Activated CD4-positive, alpha-beta T cell treated with anti-CD3 and anti-CD28 coated beads, Interleukin-2, amount 10 ng/mL, durations not matched to agents 7 days and 5 days (primary cell): ENCODE results near the gene GPC6. TPM values are rescaled to one million over a fixed set of nuclear protein-coding genes. Genes with fewer than 3 reads are reported as not detected.

Experiments
- CTCF ChIA-PET: fragments of 350-600 bp; sonication (Branson Sonifier 250); formaldehyde crosslinking; loops from one replicate; lab custom pipeline; 2021; ENCODE audit warnings: antibody characterized with exemption; lab: Charles Lee
- POLR2A ChIA-PET: fragments of 350-600 bp; sonication (Branson Sonifier 250); formaldehyde crosslinking; loops from one replicate; lab custom pipeline; 2021; ENCODE audit warnings: antibody characterized with exemption; lab: Charles Lee
- DNase-seq: peaks from one replicate; pipeline ENCODE4 v3.0.0-alpha.2; 2020
- H3K27ac Mint-ChIP-seq: one replicate; pipeline ENCODE4 v1.8.0; 2021; ENCODE audit warnings: mild to moderate bottlenecking, moderate library complexity, mixed read lengths
- H3K27me3 Mint-ChIP-seq: one replicate; pipeline ENCODE4 v1.8.0; 2021; ENCODE audit warnings: mixed read lengths
- H3K36me3 Mint-ChIP-seq: one replicate; pipeline ENCODE4 v1.8.0; 2021; ENCODE audit warnings: low read depth, mixed read lengths
- H3K4me1 Mint-ChIP-seq: one replicate; pipeline ENCODE4 v1.8.0; 2021; ENCODE audit warnings: mixed read lengths
- H3K4me3 Mint-ChIP-seq: one replicate; pipeline ENCODE4 v1.8.0; 2021; ENCODE audit warnings: mild to moderate bottlenecking, moderate library complexity, mixed read lengths
- H3K9me3 Mint-ChIP-seq: one replicate; pipeline ENCODE4 v1.8.0; 2021; ENCODE audit warnings: mixed read lengths
- total RNA-seq, 2 experiments: library from RNA; stranded (reverse); gene quantifications; one replicate each; pipeline ENCODE4 v1.2.3, GENCODE V29; 2021

GPC6 gene
- total RNA-seq, 2 experiments from 2014 or later = not detected

DNA sequence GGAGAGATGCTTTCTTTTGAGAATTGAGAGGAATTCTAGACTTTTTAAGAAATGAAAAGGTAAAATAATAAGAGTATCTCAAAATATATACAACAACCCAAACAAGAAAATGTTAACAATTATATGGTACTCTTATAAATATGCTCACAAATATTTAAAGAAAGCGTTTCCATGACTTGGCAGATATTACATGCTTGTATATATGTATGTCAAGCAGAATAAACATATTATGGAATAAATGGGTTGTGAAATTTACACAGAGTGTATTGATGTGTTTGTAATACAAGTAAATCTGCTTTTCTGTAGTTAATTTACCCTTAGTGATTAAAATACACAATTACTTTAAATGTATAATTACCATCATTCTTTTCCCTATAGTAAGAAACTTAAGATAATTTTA is 65.8 kb downstream of the GPC6 start:
- POLR2A ChIA-PET = no interaction called here
- H3K27ac Mint-ChIP-seq = no peak overlapping the region

GRCh38 chr13:93293710-93294109 is 67.1 kb downstream of the GPC6 start:
- no peak overlapping the region for H3K4me3 Mint-ChIP-seq
- H3K27me3 Mint-ChIP-seq = no peaks in the 10 kb centered on the region
- ChIA-PET POLR2A (no interaction called here), CTCF (interaction anchor here (0.6 kb wide), 1 partner anchor 255 kb away, joined by 3 read pairs; no protein-coding TSS in a partner anchor)
- H3K9me3 Mint-ChIP-seq = no peaks in the 10 kb centered on the region
- no peaks in the 10 kb centered on the region for H3K4me1 Mint-ChIP-seq
- no peak for DNase-seq
- H3K27ac Mint-ChIP-seq = no peak overlapping the region
- H3K36me3 Mint-ChIP-seq = no peaks in the 10 kb centered on the region

More for the DNA sequence above, 65.8 kb downstream of the GPC6 start:
- Mint-ChIP-seq H3K36me3 (no peaks in the 10 kb centered on the region), H3K27me3 (no peaks in the 10 kb centered on the region), H3K9me3 (no peaks in the 10 kb centered on the region), H3K4me3 (no peak overlapping the region), H3K4me1 (no peaks in the 10 kb centered on the region)
- no peak for DNase-seq
- CTCF ChIA-PET = no interaction called here

DNA sequence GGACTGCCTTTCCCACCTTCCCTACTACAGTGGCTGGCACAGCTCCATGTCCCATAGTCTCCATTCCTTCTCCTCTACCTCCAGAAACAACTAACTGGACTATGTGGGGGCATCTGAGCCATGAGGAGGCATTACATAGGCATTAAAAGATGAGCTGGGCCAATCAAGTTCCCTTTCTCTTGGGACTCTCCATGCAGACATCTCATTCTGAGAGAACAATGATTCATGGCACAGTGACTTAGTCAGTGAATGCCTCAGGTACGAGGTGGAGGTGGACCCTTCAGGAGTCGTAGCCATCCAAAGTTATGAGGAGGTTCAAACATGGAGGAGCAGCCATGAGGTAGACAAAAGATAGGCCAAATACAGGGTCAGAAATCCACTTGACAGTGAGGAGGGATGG is 70.0 kb downstream of the GPC6 start:
- DNase-seq = no peak
- Mint-ChIP-seq H3K27ac (no peak overlapping the region), H3K4me1 (no peaks in the 10 kb centered on the region), H3K27me3 (no peaks in the 10 kb centered on the region), H3K4me3 (no peak overlapping the region), H3K9me3 (no peaks in the 10 kb centered on the region), H3K36me3 (no peaks in the 10 kb centered on the region)
- CTCF ChIA-PET = no interaction called here
- POLR2A ChIA-PET = no interaction called here

DNA sequence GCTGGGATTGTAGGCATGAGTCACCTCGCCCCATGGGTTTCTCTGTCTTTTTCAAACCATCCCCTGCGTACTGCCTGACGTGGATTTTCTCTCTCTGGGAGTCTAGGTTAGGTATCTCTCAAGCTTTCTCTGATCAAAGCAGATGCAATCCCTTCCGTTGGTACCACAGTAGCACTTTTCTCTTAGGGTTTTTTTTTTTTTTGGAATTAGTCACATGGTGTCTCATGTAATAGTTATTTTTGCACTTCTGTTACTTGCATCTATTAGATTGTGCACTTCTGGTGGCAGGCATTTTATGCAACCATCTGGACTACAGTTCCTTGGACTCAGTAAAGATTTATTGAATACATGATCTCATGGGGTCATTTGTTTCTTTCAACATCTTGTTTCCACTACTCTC is 72.1 kb downstream of the GPC6 start:
- H3K36me3 Mint-ChIP-seq = no peaks in the 10 kb centered on the region

DNA sequence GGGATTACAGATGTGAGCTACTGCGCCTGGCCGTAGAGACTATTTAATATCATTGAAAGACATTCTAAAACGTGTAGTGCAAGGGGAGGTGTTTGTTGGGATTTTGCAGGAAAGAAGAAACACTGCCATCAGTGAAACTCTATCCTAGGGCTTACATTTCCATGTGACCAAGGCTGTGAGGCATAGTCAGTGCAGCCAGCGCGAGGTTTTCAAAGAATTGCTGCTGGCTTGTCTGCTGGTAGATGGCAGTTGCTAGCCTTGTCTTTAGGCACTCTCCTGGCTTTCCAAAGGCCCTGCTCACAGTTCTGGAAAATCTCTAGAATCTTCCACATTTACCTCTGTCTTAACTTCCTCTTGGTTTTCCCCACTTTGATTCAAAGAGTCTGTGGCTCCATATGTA is 77.5 kb downstream of the GPC6 start:
- no peaks in the 10 kb centered on the region for H3K4me1 Mint-ChIP-seq
- H3K27ac Mint-ChIP-seq = no peak overlapping the region
- DNase-seq = no peak
- ChIA-PET CTCF (no interaction called here), POLR2A (no interaction called here)
- H3K9me3 Mint-ChIP-seq = no peaks in the 10 kb centered on the region
- H3K27me3 Mint-ChIP-seq = no peaks in the 10 kb centered on the region
- H3K4me3 Mint-ChIP-seq = no peak overlapping the region
- no peaks in the 10 kb centered on the region for H3K36me3 Mint-ChIP-seq

More for the DNA sequence above, 72.1 kb downstream of the GPC6 start:
- Mint-ChIP-seq H3K4me1 (no peaks in the 10 kb centered on the region), H3K27me3 (no peaks in the 10 kb centered on the region), H3K9me3 (no peaks in the 10 kb centered on the region), H3K4me3 (no peak overlapping the region), H3K27ac (no peak overlapping the region)
- CTCF ChIA-PET = no interaction called here
- POLR2A ChIA-PET = no interaction called here
- no peak for DNase-seq

GRCh38 chr13:93304868-93305613 is 78.4 kb downstream of the GPC6 start:
- Mint-ChIP-seq H3K9me3 (no peaks in the 10 kb centered on the region), H3K27ac (no peak overlapping the region), H3K36me3 (no peaks in the 10 kb centered on the region), H3K4me1 (no peaks in the 10 kb centered on the region), H3K27me3 (no peaks in the 10 kb centered on the region), H3K4me3 (no peak overlapping the region)
- ChIA-PET CTCF (no interaction called here), POLR2A (no interaction called here)
- DNase-seq = no peak

- H3K4me1 Mint-ChIP-seq = no peaks in the 10 kb centered on the region
- H3K27me3 Mint-ChIP-seq = no peaks in the 10 kb centered on the region
- no peak for DNase-seq
- H3K36me3 Mint-ChIP-seq = no peaks in the 10 kb centered on the region
- no peaks in the 10 kb centered on the region for H3K9me3 Mint-ChIP-seq
- no peak overlapping the region for H3K27ac Mint-ChIP-seq
- no peak overlapping the region for H3K4me3 Mint-ChIP-seq
- ChIA-PET POLR2A (no interaction called here), CTCF (no interaction called here)
Observed at GRCh38 chr13:93305886-93306285, 79.3 kb downstream of the GPC6 start.

- ChIA-PET POLR2A (no interaction called here), CTCF (no interaction called here)
- no peak overlapping the region for H3K27ac Mint-ChIP-seq
- H3K36me3 Mint-ChIP-seq = no peaks in the 10 kb centered on the region
- no peak overlapping the region for H3K4me3 Mint-ChIP-seq
- H3K9me3 Mint-ChIP-seq = no peaks in the 10 kb centered on the region
- H3K27me3 Mint-ChIP-seq = no peaks in the 10 kb centered on the region
- DNase-seq = no peak
- H3K4me1 Mint-ChIP-seq = no peaks in the 10 kb centered on the region
Observed at GRCh38 chr13:93307136-93307535, 80.5 kb downstream of the GPC6 start.

- Mint-ChIP-seq H3K4me3 (no peak overlapping the region), H3K27ac (no peak overlapping the region), H3K36me3 (no peaks in the 10 kb centered on the region), H3K27me3 (no peaks in the 10 kb centered on the region), H3K4me1 (no peaks in the 10 kb centered on the region), H3K9me3 (no peaks in the 10 kb centered on the region)
- DNase-seq = no peak
- ChIA-PET POLR2A (no interaction called here), CTCF (no interaction called here)
Observed at GRCh38 chr13:93307651-93308050, 81.0 kb downstream of the GPC6 start.

DNA sequence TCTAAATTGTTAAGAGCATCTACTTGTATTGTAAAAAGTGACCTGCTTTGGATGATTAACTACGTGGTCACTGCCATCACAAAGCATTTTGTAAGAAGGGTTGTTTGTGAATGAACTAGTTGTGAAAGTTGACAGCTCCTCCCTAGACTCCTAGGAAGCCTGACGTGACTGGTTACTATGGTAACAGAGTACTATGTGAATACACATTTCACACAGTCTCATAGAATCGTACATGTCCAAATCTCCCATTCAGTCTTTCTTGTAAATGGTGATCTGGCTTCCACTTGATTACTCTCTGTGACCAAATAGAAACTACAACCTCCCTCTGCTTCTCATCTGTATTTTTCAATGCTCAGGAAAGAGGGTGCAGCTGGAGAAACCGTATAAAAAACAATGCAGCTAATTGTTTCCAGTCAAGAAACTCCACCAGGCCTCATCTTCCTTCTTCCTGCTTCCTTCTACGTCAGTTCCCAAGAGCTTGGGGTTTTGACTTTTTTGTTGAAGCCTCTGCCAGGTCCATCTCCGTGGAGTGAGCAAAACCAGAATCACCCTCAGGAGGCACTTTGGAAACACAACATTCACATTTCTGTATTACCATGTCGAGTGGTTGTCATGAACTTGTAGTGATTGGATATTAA is 83.4 kb downstream of the GPC6 start:
- POLR2A ChIA-PET = no interaction called here

GRCh38 chr13:93316841-93317240 is 90.2 kb downstream of the GPC6 start:
- Mint-ChIP-seq H3K27me3 (no peaks in the 10 kb centered on the region), H3K27ac (no peak overlapping the region), H3K4me1 (no peaks in the 10 kb centered on the region), H3K4me3 (no peak overlapping the region), H3K9me3 (no peaks in the 10 kb centered on the region), H3K36me3 (no peaks in the 10 kb centered on the region)
- POLR2A ChIA-PET = no interaction called here
- DNase-seq = no peak
- CTCF ChIA-PET = no interaction called here

More for the DNA sequence above, 83.4 kb downstream of the GPC6 start:
- CTCF ChIA-PET = no interaction called here
- Mint-ChIP-seq H3K4me3 (no peak overlapping the region), H3K9me3 (no peaks in the 10 kb centered on the region), H3K36me3 (no peaks in the 10 kb centered on the region), H3K27ac (no peak overlapping the region), H3K27me3 (no peaks in the 10 kb centered on the region), H3K4me1 (no peaks in the 10 kb centered on the region)
- no peak for DNase-seq

DNA sequence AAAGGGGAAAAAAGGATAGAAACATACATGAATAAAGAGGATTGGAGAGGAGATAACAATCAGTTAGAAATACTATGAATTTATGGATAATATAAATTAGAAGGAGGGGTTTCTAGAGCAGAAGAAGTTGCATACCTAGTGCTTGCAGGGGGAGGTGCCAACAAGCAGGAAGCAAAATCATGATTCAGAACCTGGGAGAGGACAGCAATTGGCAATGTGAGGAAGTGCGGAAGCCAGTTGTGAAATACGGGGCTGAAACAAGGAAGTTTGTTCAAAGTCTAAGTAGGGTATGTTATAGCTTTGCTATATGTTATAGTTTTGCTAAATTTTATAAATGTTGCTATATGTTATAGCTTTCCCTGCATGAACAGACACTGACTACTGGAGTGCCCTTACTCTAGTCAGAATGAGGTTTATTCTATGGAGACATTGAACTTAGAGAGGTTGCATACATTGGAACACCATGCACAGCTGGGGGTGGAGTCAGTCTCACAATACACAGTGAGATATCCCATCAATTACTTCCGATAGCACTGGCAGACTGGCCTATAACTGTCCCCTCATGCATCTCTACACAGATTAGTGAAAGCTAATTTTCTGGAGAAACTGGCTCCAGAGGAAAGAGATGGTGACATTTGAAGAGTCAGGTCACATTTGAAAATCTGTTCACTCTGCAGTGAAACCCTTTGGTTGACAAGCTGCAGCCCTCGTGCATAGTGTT is 92.1 kb downstream of the GPC6 start:
- DNase-seq = no peak
- no peaks in the 10 kb centered on the region for H3K4me1 Mint-ChIP-seq
- POLR2A ChIA-PET = no interaction called here
- H3K36me3 Mint-ChIP-seq = no peaks in the 10 kb centered on the region
- H3K27me3 Mint-ChIP-seq = no peaks in the 10 kb centered on the region
- H3K27ac Mint-ChIP-seq = no peak overlapping the region
- H3K4me3 Mint-ChIP-seq = no peak overlapping the region
- CTCF ChIA-PET = no interaction called here
- no peaks in the 10 kb centered on the region for H3K9me3 Mint-ChIP-seq

DNA sequence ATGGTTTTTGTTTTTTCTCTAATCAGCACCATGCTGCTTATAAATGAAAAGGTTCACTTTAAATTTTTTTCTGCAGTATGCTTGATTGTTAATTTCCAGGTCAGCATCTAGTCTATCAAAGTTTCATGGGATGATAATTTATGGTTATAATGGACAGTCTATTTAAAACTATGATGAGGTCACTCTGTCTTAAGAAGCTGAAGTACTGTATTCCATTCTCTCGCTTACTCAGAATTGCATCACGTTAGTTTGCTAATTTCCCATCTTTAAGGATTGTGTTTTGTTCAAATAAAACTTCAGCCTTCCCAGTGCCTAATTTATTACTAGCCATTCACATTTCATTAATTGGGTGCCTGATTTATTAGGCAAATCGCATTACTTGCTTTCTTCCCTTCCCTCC is 94.3 kb downstream of the GPC6 start:
- POLR2A ChIA-PET = no interaction called here

More for the DNA sequence above, 94.3 kb downstream of the GPC6 start:
- H3K9me3 Mint-ChIP-seq = no peaks in the 10 kb centered on the region
- H3K27ac Mint-ChIP-seq = no peak overlapping the region
- H3K4me1 Mint-ChIP-seq = no peaks in the 10 kb centered on the region
- H3K36me3 Mint-ChIP-seq = no peaks in the 10 kb centered on the region
- DNase-seq = no peak
- no peaks in the 10 kb centered on the region for H3K27me3 Mint-ChIP-seq
- CTCF ChIA-PET = no interaction called here
- H3K4me3 Mint-ChIP-seq = no peak overlapping the region
